DMS153 (cell line): Measurements from ENCODE around the gene KHDC1.
"Not testable (repeated sequence)": the region's sequence is repeated elsewhere in the genome, so short reads cannot be mapped to it uniquely, and the experiment has no call there.

Source experiments
- DNase-seq: peaks from one replicate; lab custom pipeline; 2025; lab: John Stamatoyannopoulos, UW

KHDC1 gene

DNA sequence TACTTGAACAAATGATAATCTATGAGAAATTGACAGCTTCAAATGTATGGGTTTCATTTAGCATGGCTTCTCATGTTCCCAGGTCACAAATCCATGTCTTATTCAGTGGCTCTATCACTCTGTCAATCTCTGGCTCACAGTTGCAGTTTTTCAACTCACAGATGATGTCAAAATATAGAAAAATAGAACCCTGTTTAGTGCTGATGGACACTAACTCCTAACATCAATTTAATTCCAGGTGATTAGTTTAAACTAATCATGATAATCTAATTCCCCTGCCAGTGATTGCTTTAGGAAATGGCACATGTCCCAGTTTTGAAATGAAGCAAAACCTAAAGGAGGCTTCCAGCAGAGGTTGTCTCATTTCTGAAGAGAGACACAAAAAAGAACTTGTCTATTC, 13.0 kb downstream of the KHDC1 start:
- no peak for DNase-seq

DNA sequence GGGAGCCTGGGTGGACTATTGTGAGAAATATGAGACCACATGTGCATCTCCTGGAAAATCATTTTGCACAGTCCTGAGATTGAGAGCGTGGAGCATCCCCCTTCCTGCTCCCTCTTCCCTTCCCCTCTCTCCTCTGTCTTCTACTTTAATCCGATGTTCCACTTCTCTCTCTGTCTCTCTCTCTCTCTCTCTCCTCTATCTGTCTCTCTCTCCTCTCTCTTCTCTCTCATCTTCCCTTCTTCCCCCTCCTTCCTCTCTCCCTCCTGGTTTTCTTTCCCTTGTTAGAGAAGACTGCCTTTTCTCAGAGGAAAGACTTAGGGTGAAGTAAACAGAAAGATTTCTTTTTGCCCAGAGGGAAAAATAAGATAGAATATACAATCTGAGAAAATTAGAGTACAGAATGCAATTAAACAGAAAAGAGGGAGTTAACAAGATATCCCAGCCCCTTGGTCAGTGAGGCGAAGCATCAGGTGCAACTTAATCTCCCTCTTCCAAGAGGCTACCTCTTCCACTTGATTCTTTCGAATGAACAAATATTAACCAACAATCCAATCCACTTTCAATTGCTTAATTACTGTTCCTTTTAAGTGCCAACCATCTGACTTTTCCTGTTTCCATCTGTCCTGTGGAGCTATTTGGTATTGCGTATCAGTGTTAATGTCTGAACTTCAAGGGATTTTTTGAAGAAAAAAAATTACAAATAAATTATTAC, 14.6 kb downstream of the KHDC1 start:
- no peak for DNase-seq

DNA sequence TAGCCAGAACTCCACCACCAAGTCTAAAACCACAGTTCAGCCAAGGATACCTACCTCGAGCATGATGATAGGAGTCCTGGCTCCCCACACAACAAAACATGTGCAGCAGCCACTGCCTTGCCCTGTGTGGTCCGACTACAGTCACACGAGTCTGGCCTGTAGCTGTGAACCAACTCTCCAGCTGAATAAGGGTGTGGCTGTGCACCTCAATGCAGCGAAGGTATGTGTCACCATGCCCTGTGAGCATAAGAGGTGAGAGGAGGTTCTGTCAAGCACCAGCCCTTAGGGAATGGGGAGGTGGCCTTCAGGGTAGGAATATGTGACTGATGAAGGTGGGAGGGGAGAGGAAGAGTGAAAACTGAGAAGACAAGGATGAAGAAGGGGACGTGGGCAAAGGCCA, 21.0 kb downstream of the KHDC1 start:
- DNase-seq = no peak

DNA sequence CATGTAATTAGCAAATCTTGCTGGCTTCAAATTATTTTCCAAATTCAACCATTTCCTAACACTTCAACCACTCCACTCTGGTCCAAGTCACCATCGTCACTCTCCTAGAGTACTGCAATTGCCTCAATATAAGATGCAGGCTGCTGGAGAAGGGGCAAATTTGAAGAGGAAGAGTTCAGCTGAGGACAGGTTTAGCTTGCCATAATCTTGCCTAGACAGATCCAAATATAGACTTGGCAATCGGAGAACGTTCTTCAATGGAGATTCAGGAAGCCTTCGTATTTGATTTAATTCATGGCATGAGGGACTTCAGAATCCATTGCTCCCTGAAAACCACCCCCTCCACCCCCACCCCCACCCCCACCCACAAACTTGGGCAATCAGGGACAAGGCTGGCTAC, 22.3 kb downstream of the KHDC1 start:
- DNase-seq = no peak

DNA sequence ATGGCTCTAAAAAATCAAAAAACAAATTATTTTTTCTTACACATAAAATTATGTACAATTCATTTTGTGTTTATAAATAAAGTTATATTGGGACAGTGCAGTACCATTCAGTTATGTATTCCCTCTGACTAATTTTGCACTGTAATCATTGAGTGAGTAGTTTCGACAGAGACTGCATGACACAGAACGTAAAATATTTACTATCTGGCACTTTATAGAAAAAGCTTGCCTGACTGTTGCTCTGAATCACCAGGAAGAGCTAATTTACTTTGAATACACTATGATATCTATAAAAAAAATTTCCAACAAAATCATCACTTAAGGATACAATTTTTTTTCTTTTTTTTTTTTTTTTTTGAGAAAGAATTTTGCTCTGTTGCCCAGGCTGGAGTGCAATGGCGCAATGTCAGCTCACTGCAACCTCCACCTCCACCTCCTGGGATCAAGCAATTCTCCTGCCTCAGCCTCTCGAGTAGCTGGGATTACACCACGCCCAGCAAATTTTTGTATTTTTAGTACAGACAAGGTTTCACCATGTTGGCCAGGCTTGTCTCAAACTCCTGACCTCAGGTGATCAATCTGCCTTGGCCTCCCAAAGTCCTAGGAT, 26.7 kb downstream of the KHDC1 start:
- DNase-seq = no peak

DNA sequence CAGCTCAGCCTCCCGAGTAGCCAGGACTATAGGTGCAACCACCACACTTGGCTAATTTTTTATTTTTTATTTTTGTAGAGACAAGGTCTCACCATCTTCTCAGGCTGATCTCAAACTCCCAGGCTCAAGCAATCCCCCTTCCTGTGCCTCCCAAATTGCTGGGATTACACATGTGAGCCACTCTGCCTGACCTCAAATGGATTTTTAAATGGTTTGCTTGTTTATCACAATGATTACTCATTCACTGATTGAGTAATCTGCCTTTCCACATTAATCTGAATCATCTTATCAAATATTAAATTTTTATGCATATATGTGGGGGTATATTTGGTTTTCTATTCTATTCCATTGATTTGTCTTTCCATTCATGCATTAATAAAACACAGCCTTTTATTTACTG, 28.3 kb downstream of the KHDC1 start:
- no peak for DNase-seq

DNA sequence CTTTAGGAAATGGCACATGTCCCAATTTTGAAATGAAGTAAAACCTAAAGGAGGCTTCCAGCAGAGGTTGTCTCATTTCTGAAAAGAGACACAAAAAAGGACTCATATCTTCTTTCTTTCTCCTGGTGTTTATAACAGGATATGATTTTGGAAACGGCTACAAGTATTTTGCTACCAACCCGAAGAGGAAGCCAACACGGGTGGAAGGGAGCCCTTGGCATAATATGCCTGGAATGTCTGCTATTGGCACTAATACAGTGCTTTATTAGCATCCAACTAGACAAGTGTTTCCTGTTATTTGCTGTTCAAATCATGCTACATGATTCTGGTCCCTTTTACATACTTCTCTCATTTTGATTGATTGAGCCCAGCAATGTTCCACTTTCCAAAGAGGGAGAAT, 29.0 kb downstream of the KHDC1 start:
- not testable (repeated sequence) for DNase-seq

DNA sequence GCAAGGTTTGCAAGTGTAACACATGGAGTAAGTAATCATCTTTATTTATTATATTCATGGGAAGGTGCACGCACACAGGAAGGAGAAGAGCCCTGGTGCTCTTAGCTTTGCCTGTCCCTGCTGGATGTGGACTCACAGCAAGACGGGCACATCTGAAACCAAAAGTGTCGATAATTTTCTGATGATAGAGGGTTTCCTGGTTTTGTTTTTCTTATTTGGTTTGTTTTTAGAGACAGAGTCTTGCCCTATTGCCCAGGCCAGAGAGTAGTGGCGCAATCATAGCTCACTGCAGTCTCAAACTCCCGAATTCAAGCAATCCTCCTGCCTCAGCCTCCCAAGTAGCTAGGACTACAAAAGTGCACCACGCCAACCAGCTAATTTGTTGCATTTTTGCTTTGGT, 29.9 kb downstream of the KHDC1 start:
- no peak for DNase-seq

DNA sequence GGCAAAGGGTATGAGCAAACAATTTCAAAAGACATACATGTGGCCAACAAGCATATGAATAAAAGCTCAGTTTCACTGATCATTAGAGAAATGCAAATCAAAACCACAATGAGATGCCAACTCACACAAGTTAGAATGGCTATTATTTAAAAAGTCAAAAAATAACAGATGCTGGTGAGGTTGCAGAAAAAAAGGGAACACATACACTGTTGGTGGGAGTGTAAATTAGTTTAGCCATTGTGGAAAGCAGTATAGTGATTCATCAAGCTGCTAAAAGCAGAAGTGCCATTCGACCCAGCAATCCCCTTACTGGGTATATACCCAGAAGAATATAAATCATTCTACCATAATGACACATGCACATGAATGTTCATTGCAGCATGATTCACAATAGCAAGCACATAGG, 31.0 kb downstream of the KHDC1 start:
- DNase-seq = no peak

DNA sequence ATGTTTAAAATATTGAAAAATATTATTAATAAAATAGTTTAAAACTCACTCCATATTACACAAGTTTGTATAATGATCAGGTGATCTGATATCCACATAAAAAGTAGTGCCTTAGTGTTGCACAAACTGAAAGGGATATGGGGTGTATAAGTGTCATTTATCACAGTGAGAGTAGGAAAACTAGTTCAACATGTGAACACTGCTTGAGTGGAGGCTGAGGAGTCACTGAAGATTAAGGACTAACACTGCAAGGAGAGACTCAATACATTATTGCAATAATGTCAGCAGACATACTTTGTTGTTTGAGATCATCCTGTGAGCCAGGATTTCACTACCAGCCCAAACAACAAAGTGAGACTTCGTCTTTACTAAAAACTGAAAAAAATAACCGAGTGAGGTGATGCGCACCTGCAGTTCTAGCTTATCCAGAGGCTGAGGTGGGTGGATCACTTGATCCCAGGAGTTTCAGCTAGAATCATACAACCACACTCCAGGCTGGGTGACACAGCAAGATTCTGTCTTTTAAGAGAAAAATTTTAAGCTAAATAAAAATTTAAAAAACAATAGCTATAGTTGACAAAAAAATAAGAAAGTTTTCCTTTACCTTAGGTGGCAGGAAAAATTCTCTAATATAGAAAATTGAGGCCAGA, 35.3 kb downstream of the KHDC1 start:
- DNase-seq = no peak

DNA sequence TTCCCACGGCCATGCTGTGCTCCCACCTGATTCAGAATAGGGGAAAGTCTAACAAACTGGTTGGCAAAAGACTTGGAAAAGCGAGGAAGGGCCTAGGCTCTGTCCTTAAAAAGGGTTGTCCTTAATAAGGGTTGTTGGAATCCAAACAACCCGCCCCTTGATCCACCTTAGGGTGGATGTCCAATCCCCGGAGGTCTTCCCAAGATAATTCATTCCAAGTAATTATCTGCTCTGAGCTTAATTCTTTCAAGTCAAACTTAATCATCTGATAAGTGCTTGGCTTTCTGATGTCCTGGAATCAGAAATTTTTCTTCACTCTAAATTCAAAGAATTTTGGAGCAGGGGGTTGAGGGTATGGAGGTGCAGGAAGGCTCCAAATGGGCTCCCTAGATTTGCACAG, 37.6 kb downstream of the KHDC1 start, which contains the start of gene KHDC1L:
TSS of gene KHDC1L (minus strand) at position 101 of the 400 bp plus-strand sequence. CDS start at position 13, 88 bp downstream.
- DNase-seq = no peak

DNA sequence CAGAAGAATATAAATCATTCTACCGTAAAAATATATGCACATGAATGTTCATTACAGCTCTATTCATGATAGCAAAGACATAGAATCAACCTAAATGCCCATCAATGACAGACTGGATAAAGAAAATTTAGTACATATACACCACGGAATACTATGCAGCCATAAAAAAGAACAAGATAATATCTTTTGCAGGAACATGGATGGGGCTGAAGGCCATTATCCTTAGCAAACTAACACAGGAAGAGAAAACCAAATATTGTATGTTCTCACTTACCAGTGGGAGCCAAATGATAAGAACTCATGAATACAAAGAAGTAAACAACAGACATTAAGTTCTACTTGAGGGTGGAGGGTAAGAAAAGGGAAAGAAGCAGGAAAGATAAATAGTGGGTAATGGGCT, 46.1 kb downstream of the KHDC1 start:
- DNase-seq = no peak

DNA sequence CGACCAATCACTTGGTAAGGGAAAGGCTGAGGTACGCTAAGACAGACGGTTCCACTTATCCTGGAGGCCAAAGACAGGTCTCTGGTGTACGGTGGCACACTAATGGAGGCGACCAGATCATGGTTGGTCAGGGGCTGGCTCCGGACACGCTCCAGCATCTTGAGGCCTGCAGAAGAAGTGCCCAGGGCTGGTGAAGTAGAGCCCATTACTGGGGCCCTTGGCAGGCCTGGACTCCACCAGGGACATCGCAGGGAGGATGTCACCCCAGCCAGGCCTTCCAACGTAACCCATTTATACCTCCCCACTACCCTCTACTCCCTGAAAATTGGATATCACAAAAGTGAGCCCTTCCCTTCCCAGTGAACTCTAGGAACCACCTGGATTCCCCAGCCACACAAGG, 53.9 kb downstream of the KHDC1 start:
- no peak for DNase-seq

DNA sequence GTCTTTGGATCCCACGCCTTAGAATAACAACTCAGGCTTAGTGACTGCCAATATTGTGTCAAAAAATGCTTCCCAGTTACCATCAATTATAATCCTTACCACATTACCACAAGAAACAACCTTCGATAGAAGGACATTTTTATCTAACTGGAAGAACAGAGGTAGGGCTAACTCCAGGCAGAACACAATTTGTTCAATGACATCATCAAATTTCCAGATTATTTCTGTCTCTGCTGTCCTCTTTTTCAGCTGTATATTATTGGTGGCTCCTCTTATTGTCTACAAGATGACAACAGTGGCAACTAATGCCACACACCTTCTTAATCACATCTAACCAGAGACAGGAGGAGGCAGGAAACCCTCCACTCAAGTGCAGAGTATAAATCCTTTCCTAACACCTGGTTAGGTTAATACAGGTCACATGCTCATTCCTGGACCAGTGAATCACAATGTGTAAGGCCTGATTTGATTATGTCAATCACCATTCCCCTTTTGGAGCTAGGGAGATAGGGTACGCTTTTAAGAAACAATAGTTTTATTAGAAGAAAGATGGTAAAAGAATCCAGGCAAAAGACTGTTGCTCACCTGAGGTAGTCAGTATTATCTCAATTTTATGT, 55.7 kb downstream of the KHDC1 start:
- no peak for DNase-seq

DNA sequence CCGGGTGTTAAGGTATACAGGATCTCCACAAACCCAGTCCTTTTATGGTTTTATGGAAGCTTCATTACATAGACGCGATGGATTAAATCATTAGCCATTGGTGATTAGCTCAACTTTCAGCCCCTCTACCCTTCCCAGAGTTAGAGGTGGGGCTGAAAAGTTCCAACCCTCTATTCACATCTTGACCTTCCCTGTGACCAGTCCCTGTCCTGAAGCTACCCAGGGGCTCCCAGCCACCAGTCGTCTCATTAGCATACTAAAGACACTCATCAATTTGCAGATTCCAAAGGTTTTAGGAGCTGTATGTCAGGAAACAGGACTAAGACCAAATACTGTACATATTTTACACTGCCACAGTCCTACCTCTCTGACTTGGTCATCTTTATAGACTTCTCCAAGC, 58.7 kb downstream of the KHDC1 start:
- DNase-seq = no peak

DNA sequence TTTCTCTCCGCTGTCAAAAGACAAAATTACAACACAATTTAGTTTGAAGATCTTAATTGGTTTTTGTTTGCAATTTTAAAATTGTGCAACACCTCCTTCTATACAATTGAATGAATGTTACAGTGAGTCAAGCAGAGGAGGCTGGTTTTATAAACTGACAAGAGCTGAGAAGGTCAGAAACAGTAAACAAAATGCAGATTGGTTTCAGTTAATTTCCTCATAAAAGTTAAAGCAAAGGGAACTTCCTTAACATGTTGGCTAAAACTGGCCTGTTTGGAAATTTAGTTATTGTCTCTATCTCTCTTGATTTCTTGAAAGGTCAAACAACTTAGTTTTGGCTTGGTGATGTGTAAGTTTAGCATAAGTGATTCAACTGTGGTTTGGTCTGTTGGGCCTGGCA, 59.9 kb downstream of the KHDC1 start:
- DNase-seq = no peak

DNA sequence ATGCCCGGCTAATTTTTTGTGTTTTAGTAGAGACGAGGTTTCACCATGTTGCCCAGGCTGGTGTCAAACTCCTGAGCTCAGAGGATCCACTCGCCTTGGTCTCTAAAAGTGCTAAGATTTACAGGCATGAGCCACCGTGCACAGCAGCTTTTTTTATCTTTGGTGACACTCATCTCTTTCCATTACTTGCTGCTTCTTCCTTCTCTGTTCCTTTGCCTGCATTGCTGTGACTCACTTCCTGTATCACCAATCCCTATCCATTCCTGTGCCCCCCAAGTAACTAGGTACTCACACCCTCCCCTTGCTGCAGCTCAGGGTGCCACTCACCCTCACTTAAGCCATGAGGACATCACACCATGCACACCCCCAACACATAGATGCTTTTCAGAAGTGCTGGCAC, 62.3 kb downstream of the KHDC1 start:
- DNase-seq = no peak

DNA sequence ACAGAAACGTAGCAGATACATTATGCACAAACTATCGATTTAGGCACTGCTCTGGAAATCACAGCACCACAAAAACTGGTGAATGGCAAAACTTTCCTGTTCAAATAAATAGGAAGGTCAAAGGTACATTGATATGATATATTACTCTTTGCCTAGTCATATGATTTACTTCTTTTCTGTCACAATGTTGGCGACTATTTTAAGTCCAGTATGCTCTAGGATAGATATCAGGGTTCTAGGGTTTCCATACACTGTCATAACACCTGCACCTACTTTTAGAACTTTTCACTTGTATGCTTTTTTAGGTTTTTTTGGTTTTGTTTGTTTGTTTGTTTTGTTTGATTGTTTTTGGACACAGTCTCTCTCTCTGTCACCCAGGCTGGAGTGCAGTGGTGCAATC, 62.7 kb downstream of the KHDC1 start:
- DNase-seq = no peak

DNA sequence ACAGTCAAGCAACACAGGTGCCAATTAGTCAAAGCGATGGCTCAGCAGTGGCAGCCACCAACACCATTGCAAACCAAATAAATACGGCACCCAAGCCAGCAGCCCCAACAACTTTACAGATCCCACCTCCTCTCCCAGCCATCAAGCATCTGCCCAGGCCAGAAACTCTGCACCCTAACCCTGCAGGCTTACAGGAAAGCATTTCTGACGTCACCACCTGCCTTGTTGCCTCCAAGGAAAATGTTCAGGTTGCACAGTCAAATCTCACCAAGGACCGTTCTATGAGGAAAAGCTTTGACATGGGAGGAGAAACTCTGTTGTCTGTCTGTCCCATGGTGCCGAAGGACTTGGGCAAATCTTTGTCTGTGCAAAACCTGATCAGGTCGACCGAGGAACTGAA, 68.3 kb downstream of the KHDC1 start:
- DNase-seq = no peak

DNA sequence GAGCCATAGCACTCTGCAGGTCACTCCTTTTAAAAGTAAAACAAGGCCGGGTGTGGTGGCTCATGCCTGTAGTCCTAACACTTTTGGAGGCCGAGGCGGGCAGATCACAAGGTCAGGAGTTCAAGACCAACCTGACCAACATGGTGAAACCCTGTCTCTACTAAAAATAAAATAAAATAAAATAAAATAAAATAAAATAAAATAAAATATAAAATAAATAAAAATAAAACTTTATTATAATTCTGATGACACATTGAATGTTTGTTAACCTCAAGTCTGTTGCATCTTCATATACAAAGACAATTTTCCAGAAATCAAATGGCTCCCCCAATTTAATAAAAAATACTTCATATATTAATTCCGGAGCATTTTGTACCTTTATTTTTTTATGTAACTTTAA, 69.7 kb downstream of the KHDC1 start:
- DNase-seq = not testable (repeated sequence)
